Hepatic stellate cell (primary cell): ENCODE data around the gene INPP4B.

Source experiments
- DNase-seq: peaks from one replicate; pipeline ENCODE4 v3.0.0; 2011; ENCODE audit warnings: low spot score

Gene INPP4B

DNA sequence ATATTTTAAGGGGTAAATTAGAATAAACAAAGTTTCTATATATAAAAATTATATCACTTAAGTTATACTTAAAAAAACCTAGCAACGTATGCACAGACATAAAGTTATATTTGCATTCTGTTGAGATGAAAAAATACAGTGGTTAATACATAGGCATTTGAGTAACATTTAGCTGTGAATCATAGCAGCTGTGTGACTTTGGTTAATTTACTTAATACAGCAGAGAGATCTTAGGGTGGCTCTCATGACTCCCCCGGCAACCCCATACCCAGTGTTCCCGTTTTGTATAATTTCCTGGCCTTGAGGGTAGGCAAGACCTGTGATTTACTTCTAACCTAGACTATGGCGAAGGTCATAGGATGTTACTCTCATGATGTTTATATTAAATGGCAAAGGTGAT lies 504.8 kb downstream of the INPP4B start:
- no peak for DNase-seq

DNA sequence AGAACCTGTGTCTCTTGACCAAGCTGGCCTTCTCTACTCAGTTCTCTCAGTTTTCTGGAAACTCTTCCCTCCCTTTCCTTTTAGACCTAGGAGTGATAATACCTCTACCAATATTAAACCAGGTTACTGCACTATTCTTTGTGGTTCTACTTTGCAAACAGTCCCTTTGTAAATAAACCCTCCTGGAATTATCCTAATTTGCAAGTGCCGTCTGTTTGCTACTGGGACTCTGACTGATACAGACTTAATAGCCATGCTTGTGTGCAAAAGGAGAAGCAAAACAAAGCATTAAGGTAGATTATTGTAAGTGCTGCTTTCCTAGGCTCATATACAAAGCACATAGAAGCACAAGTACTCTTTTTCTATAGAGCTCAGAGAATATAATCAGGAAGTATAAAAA lies 507.0 kb downstream of the INPP4B start:
- DNase-seq, result no peak

- no peak for DNase-seq
Observed at GRCh38 chr4:142336251-142336934, 509.7 kb downstream of the INPP4B start.

DNA sequence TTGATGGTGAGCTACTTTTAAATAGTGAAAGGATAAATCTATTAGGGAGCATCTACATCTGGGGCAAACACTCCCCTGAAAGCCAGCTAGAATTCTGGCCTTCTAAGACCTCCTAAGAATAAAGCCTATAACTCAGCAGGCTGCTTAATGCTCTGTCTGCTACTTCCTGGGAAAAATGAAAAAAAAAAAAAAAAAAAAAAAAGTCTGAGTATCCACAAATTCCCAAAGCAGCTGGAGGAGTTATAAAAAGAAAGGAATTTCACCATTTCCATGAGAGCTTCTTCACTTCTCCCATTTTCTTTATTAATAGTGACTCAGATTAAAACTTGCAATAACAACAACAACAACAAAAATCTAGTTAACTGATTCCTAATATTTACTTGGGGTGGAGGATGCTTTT lies 511.2 kb downstream of the INPP4B start:
- DNase-seq, result peak; percentile 9

DNA sequence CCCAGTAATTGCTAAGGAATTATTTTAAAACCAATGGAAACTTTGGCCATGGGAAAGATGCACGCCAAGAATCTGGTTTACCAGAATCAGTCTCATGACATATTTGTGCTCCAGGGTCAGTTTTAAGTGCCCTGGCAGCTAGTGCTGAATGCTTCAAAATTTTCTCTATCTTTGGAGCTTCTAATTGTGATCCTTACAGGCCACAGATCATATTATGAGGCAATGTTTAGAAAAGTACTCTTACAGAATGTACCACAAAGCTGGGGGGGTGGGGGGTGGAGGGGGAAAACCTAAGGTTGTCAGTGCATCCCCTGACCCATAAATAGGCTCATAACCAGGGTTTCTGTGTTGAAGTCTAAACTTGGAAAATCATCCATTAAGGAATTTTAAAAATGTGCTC lies 514.5 kb downstream of the INPP4B start:
- peak; percentile 12 for DNase-seq

DNA sequence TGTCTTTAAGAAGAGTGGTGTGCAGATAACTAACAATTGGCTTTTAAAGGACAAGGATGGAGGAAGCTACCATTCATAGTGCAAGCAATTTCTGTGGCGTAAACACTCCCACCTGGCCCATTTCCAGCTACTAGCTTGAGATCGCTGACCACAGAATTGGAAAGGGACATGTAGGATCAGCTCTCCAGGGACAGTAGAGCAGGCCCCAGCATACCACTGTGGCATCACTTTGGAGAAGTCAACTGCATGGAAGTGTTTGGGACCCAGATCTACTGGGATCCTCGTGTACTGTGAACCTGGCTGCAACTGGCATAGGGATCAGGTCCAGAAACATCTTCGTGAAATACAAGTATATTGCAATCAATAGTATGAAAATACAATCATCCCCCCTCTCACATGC lies 515.0 kb downstream of the INPP4B start:
- DNase-seq, result peak; percentile 12

DNA sequence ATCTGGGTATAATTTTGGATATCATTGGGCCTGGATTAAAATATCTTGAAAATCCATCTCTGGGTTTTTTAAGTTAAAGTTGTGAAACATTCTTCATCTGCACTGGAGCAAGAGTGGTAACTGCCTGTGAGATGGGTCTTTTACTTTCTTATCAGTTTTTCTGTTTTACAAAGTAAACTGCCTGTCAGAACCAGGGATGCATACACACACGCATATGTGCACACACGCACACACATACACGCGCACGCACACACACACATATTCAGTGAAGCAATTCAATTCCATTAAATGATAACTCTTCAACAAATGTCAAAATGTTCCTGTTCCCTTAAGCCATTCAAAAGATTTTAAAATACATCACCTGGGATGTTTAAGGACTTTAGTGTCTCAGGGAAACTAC lies 515.8 kb downstream of the INPP4B start:
- DNase-seq, result no peak

DNA sequence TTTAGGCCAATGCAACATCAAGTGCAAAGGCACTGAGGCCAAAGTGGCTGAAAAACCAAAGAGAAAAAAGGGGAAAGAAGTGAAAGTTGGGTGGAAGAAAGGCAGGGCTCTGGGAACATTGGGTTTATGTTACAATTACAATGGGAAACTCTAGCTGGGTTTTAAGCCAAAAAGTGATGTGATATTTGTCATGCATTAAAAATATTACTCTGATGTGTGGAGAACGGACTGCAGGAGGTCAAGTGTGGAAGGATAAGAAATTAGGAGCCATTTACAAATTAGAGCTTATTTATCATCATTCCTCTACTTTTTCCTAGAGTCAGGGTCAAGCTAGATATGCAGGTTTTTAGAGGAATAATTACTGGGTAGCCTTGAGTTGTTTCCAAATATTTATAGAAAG lies 516.8 kb downstream of the INPP4B start:
- DNase-seq, result no peak

DNA sequence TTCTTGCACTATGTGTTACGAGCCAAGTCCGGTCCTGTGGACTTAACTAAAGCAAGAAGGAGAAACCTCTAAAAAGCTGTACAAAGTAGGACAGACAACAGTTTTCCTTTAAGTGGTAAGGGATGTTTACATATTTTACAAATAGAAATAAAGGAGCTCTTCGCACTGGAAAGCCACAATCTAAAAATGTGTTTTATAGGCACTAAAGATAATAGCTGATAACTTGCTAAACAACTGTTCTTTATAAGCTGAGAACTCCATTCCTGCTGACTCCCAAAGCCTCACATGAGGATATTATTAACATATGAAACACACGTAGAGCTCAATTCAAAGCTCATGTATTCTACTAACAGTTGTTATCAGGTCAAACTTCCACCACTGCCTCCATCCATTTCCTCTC lies 519.9 kb downstream of the INPP4B start:
- DNase-seq, result no peak

- no peak for DNase-seq
Observed at GRCh38 chr4:142324572-142324971, 521.5 kb downstream of the INPP4B start.

DNA sequence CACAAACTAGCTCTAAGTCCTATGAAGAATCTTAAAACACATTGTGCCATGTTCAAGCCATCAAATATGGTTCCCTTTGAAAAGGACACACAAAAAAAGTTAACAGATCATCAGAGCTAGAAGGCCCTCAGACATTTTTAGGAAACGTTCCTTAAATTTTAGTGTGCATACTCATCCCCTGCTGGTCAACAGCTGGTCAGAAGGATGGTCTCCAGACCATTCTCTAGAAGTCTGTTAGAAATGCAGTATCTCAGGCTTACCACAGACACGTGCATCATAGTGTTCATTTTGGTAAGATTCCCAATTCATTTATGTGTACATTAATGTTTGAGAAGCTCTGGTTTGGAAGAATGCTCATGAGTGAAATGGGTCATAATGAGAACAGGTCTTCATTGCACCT lies 523.1 kb downstream of the INPP4B start:
- peak; percentile 1 for DNase-seq

DNA sequence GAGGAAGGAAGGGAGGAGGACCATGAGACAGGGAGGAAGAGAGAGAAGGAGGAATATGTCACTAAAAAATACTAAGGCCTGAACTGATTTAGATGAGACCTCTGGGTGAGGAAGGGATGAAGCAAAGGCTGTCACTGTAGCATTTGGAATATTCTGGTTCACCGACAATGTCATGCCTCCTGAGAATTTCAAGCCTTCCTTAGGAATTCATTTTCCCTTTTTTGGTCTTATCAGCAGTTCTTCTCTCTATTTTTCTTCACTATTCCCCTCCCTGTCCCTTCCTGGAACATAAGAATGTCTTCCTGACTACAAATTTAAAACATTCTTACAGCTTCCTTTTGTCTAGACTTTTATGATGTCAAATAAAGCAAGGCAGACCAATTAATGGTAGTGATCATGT lies 527.8 kb downstream of the INPP4B start:
- no peak for DNase-seq

DNA sequence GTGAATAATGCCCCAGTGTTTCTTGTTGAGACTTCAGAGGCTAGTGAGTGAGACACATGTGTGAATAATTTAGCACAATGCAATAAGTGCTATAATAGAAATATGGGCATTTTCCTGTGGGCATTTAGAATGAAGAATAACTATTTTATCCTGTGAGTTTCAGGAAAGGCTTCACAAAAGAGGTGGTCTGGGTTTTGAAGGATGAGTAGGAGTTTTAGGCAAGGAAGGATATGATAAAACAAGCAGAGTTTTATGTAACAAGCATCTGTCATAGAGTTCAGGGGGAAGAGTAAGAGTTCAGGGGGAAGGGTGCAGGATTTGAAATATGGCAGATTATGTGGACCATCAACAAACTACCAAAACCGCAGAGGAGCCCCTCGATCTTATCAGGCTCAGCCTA lies 529.2 kb downstream of the INPP4B start:
- no peak for DNase-seq

DNA sequence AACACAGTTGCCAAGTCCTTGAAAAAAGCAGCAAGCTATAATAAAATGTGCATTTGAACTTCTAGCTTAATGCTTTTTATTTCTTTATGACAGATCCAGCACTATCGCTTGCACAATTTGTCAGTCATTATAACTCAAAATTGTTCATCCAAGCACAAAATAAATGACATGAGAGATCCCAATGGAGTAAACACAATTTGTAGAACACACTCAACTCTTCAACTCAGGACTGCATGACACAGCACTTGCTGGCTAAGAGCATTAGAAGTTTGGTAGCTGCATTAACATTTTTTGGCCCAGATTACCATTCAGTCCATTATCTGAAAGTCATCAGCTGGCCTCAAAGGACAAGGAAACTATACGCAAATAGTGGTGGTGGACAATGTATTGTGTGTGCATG lies 530.1 kb downstream of the INPP4B start:
- DNase-seq, result no peak

- DNase-seq, result no peak
Observed at GRCh38 chr4:142314686-142315085, 531.4 kb downstream of the INPP4B start.

GRCh38 chr4:142314247-142314646 lies 531.9 kb downstream of the INPP4B start:
- no peak for DNase-seq

DNA sequence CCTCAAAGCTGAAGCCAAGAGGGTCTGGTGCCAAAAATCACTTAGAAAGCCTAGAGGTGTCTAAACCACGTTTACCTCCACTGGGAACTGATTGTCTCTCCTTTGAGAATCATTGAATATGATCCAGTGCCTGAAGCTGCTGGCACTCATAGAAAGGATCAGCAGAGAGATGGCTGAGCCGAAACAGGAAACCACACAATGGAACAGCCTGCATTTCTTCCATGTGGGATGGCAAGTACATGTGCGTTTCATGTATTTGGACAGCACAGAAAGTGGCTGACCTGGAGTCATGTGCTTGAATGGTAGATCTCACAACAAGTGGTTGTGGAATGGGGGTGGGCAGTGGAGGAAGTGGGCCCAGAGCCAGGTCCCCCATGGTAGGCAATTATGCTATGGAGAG lies 533.7 kb downstream of the INPP4B start:
- no peak for DNase-seq

DNA sequence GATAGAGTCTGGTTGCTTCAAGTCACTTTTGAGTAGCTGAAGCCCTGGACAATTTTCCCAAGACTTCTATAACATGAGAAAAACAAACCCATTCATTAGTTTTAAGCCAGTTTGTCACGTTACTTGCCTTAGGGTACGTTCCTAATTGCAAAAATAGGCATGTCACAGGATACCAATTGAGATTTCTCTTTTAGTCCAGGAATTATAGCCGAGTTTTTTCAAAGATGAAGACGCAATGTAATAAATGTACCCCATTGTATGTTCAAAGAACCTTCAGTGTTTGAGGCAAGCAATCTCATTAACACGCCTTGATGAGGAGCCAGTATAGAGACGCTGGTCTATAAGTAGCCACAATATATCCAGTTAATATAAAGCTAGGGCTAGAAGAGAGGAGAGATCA lies 534.2 kb downstream of the INPP4B start:
- no peak for DNase-seq

DNA sequence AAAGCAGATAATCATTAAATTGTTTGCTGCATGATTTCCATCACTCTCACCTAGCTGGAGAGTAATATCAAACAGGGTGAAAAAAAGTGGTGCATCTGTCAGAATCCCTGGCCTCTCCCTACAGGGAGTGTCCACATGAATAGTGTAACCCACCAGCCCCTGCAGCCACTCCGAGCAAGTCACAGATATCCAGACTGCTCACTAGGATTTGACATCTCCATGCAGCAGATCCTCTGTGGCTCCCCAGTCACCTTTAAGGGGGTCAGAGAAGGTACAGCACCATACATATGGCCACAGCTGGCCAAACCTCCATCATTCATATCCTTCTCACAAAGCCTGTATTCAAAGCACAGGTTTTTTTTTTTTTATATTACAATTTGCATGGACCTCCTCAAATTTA lies 536.3 kb downstream of the INPP4B start:
- DNase-seq, result no peak

DNA sequence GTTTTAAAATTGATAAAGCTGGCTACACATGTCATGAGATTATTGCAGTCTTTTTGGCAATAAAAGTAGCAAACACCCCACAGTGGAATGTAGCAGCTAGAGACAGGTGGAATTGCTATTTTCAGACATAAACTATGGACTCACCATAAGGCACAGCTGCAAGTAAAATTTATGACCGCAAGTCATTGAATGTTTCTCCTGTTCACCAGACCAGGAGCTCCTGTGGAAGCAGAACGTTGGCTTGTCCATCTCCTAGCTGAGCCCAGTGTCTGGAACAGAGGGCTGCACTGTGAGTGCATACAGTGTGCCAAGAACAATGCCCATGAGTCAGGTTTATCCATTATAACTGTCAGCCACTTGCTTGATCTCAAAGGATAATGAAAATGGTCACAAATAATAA lies 538.2 kb downstream of the INPP4B start:
- no peak for DNase-seq

DNA sequence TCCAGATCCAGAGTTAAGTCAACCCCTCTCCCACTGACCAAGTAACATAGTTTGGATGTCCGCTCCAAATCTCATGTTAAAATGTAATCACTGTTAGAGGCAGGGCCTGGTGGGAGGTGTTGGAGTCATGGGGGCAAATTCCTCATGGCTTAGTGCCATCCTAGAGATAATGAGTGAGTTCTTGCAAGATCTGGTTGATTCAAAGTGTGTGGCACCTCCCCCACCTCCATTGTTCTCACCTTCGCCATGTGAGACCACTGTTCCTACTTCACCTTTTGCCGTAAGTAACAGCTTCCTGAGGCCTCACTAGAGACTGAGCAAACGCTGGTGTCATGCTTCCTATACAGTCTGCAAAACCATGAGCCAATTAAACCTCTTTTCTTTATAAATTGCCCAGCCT lies 548.8 kb downstream of the INPP4B start:
- no peak for DNase-seq

- no peak for DNase-seq
Observed at GRCh38 chr4:142293536-142293935, 552.6 kb downstream of the INPP4B start.

DNA sequence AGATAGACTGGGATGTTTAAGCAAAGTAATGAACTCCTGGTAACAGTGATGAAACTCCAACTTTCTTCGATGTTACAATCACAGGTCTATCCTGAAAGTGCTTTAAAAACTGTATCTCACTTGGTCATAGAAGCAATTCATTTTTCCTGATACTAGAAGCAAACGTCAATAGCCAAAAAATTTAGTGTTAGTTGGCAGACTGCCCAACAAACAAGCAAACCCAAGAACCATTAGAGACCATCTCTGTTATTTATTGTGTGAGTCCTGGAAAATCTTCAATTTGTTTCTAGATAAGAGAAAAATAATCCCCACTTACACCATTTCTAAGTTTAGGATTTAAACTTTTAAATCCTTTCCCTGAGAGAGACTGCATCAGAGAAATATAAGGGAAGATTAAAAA lies 553.9 kb downstream of the INPP4B start:
- no peak for DNase-seq

DNA sequence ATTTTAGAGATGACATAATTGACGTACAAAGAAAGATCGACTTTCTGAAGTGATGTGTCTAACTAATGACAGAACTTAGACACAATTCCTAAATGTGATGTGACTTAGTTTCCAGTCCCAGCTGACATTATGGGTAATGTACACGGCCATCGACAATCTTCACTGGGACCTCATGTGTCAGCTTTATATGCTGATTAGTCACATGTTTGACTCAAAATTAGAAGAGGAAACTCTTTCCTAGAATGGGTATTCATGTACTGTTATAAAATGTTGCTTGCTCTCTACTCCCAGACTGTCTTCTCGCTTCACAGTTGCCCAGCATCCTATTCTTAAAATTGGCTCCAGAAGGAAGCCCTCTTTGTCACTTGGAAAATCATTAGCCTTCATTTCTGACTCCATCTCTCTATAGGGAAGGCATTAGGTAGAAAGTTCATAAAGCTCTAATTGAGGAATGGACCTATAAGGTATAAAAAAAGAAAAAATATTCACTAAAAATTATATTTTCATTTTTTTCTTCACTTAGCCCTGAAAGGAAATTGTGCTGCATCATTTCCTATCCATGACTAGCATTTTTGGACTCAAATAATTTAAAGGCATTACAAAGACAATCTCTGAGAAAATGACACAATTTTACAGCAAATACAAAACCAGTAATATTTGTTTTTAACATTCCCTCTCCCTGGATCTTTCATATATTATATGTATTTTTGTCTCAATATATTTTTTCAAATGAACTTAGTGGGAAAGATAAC lies 554.6 kb downstream of the INPP4B start:
- no peak for DNase-seq
